Astrocyte (in vitro differentiated cells and primary cell): ENCODE data around the gene PNKD. TPM values are rescaled to one million over a fixed set of nuclear protein-coding genes. Genes with fewer than 3 reads are reported as not detected.

Experiments
- DNase-seq: peaks from one replicate; pipeline ENCODE4 v3.0.0-alpha.2; 2010; ENCODE audit warnings: low read depth
- FAIRE-seq: peaks from 2 replicates; lab custom pipeline; 2011; peaks lifted over from hg19 to GRCh38; lab: Jason Lieb, UNC
- H2AFZ ChIP-seq: 2 replicates; pipeline ENCODE4 v1.6.0; 2012; ENCODE audit warnings: low read depth, low read length, inconsistent platforms
- H3K27ac ChIP-seq: 2 replicates; pipeline ENCODE4 v1.5.1; 2011; ENCODE audit warnings: low read depth, low read length, inconsistent platforms
- H3K27me3 ChIP-seq: 2 replicates; pipeline ENCODE4 v1.6.0; 2011; ENCODE audit warnings: low read length, inconsistent platforms; ENCODE audit not compliant: insufficient read depth
- H3K36me3 ChIP-seq: 2 replicates; pipeline ENCODE4 v1.5.1; 2011; ENCODE audit warnings: low read length, inconsistent platforms; ENCODE audit not compliant: insufficient read depth
- H3K4me1 ChIP-seq: 2 replicates; pipeline ENCODE4 v1.5.1; 2011; ENCODE audit warnings: low read length, inconsistent platforms; ENCODE audit not compliant: insufficient read depth
- H3K4me2 ChIP-seq: 2 replicates; pipeline ENCODE4 v1.6.0; 2012; ENCODE audit warnings: low read length, inconsistent platforms
- H3K4me3 ChIP-seq: 2 replicates; pipeline ENCODE4 v1.5.1; 2011; ENCODE audit warnings: low read depth, mild to moderate bottlenecking, low read length, inconsistent platforms; ENCODE audit not compliant: insufficient read depth
- H3K79me2 ChIP-seq: 2 replicates; pipeline ENCODE4 v1.6.0; 2012; ENCODE audit warnings: mild to moderate bottlenecking, low read length, inconsistent platforms; ENCODE audit not compliant: insufficient read depth
- H3K9ac ChIP-seq: 2 replicates; pipeline ENCODE4 v1.6.0; 2012; ENCODE audit warnings: mild to moderate bottlenecking, low read length, inconsistent platforms
- H3K9me3 ChIP-seq: 2 replicates; pipeline ENCODE4 v1.5.1; 2012; ENCODE audit warnings: low read depth, mild to moderate bottlenecking, low read length, inconsistent platforms; ENCODE audit not compliant: insufficient read depth
- H4K20me1 ChIP-seq: 2 replicates; pipeline ENCODE4 v1.6.0; 2012; ENCODE audit warnings: low read length, inconsistent platforms; ENCODE audit not compliant: insufficient read depth
- H3K27ac Mint-ChIP-seq: one replicate; pipeline ENCODE4 v1.8.0; 2021; ENCODE audit warnings: mild to moderate bottlenecking, mixed read lengths; ENCODE audit not compliant: unreplicated experiment
- H3K27me3 Mint-ChIP-seq: one replicate; pipeline ENCODE4 v1.8.0; 2021; ENCODE audit warnings: low read depth, mixed read lengths; ENCODE audit not compliant: unreplicated experiment
- H3K36me3 Mint-ChIP-seq: one replicate; pipeline ENCODE4 v1.8.0; 2021; ENCODE audit warnings: low read depth, mixed read lengths; ENCODE audit not compliant: unreplicated experiment
- H3K4me1 Mint-ChIP-seq: one replicate; pipeline ENCODE4 v1.8.0; 2021; ENCODE audit warnings: low read depth, mixed read lengths; ENCODE audit not compliant: unreplicated experiment
- H3K4me3 Mint-ChIP-seq: one replicate; pipeline ENCODE4 v1.8.0; 2021; ENCODE audit warnings: mild to moderate bottlenecking, moderate library complexity, mixed read lengths; ENCODE audit not compliant: unreplicated experiment
- H3K9me3 Mint-ChIP-seq: one replicate; pipeline ENCODE4 v1.8.0; 2021; ENCODE audit warnings: mild to moderate bottlenecking, mixed read lengths; ENCODE audit not compliant: unreplicated experiment
- CTCF ChIP-seq: IDR thresholded peaks from 2 replicates; pipeline ENCODE4 v1.5.1; 2011; ENCODE audit warnings: low read depth, mild to moderate bottlenecking, inconsistent platforms, low read length, moderate library complexity; ENCODE audit not compliant: insufficient read depth
- EZH2 ChIP-seq: IDR thresholded peaks from 2 replicates; pipeline ENCODE4 v1.6.1; 2012; ENCODE audit warnings: mild to moderate bottlenecking, low read length, inconsistent platforms; ENCODE audit not compliant: insufficient read depth
- total RNA-seq: library from RNA; stranded (reverse); gene quantifications from 2 replicates; pipeline ENCODE4 v1.2.1, GENCODE V29; 2021

Gene PNKD
- total RNA-seq, 1 donor from 2014 or later: 40.9 TPM

GRCh38 chr2:218284106-218284811, 13.9 kb downstream of the PNKD start:
- Histone ChIP-seq H3K27ac (peak overlapping the region; percentile 10), H3K4me2 (peak overlapping the region; percentile 48), H3K9me3 (no peaks in the 10 kb centered on the region), H4K20me1 (peaks cover 23% of the 10 kb centered on the region), H3K79me2 (peaks cover 62% of the 10 kb centered on the region), H3K36me3 (peaks cover 8% of the 10 kb centered on the region), H3K9ac (peak overlapping the region; percentile 28), H3K4me3 (no peak overlapping the region), H3K27me3 (no peaks in the 10 kb centered on the region), H3K4me1 (peaks cover 57% of the 10 kb centered on the region), H2AFZ (no peak overlapping the region)
- H3K27me3 Mint-ChIP-seq: no peaks in the 10 kb centered on the region
- TF ChIP-seq CTCF: no peak
- no peak for TF ChIP-seq EZH2
- peaks cover 41% of the 10 kb centered on the region for H3K4me1 Mint-ChIP-seq
- H3K4me3 Mint-ChIP-seq: peak overlapping the region; percentile 40
- H3K36me3 Mint-ChIP-seq: peaks cover 5% of the 10 kb centered on the region
- no peaks in the 10 kb centered on the region for H3K9me3 Mint-ChIP-seq
- peak overlapping the region; percentile 34 for H3K27ac Mint-ChIP-seq
- FAIRE-seq (no peak), DNase-seq (peak; percentile 76)

- no peak for TF ChIP-seq CTCF
- TF ChIP-seq EZH2: no peak
- Histone ChIP-seq H3K27ac (peak overlapping the region; percentile 100), H3K27me3 (no peaks in the 10 kb centered on the region), H3K79me2 (peaks cover 74% of the 10 kb centered on the region), H4K20me1 (peaks cover 26% of the 10 kb centered on the region), H3K36me3 (peaks cover 4% of the 10 kb centered on the region), H3K9me3 (no peaks in the 10 kb centered on the region), H3K4me2 (peak overlapping the region; percentile 81), H3K9ac (peak overlapping the region; percentile 90), H3K4me3 (no peak overlapping the region), H3K4me1 (peaks cover 68% of the 10 kb centered on the region), H2AFZ (no peak overlapping the region)
- H3K9me3 Mint-ChIP-seq: no peaks in the 10 kb centered on the region
- H3K4me1 Mint-ChIP-seq: peaks cover 50% of the 10 kb centered on the region
- no peak overlapping the region for H3K27ac Mint-ChIP-seq
- FAIRE-seq (no peak), DNase-seq (peak; percentile 53)
- H3K36me3 Mint-ChIP-seq: no peaks in the 10 kb centered on the region
- no peak overlapping the region for H3K4me3 Mint-ChIP-seq
- no peaks in the 10 kb centered on the region for H3K27me3 Mint-ChIP-seq
These were observed 15.3 kb downstream of the PNKD start for GRCh38 chr2:218285604-218286003.
